ENCODE data around the gene PTPRM. TPM values are rescaled to one million over a fixed set of nuclear protein-coding genes. Genes with fewer than 3 reads are reported as not detected.

Gene PTPRM
- total RNA-seq, 1 donor from 2014 or later: 257 TPM

- no peaks in the 10 kb centered on the region for H3K27me3 ChIP-seq
- no peak for DNase-seq (ENCODE audit: low spot score in 2 of 2)
- no peak overlapping the region for H3K4me3 ChIP-seq
- intact Hi-C loops (cut with DNase I): no loop called here
- H3K27ac ChIP-seq: no peak overlapping the region
- no peaks in the 10 kb centered on the region for H3K9me3 ChIP-seq
- peaks cover 0 to 2% of the 10 kb centered on the region in 2 donors for H3K4me1 ChIP-seq
- no peak for TF ChIP-seq CTCF (IDR thresholded peaks at IDR 0.05)
- H3K36me3 ChIP-seq: no peaks in the 10 kb centered on the region
Measured at GRCh38 chr18:8046441-8046840, 479.3 kb downstream of the PTPRM start.

GRCh38 chr18:8049147-8049546 lies 482.0 kb downstream of the PTPRM start:
- no peaks in the 10 kb centered on the region for H3K27me3 ChIP-seq
- intact Hi-C loops (cut with DNase I): no loop called here

GRCh38 chr18:8050616-8051329 lies 483.7 kb downstream of the PTPRM start:
- Histone ChIP-seq H3K4me3 (no peak overlapping the region), H3K4me1 (peaks cover 0 to 10% of the 10 kb centered on the region in 2 donors), H3K27ac (no peak overlapping the region), H3K36me3 (no peaks in the 10 kb centered on the region), H3K27me3 (no peaks in the 10 kb centered on the region), H3K9me3 (no peaks in the 10 kb centered on the region)
- intact Hi-C loops (cut with DNase I): no loop called here
- TF ChIP-seq CTCF (IDR thresholded peaks at IDR 0.05): no peak
- DNase-seq (ENCODE audit: low spot score in 2 of 2): no peak

More at GRCh38 chr18:8049147-8049546, 482.0 kb downstream of the PTPRM start:
- Histone ChIP-seq H3K36me3 (no peaks in the 10 kb centered on the region), H3K4me3 (no peak overlapping the region), H3K27ac (no peak overlapping the region), H3K9me3 (no peaks in the 10 kb centered on the region), H3K4me1 (peaks cover 0 to 10% of the 10 kb centered on the region in 2 donors)
- DNase-seq (ENCODE audit: low spot score in 2 of 2): no peak
- TF ChIP-seq CTCF (IDR thresholded peaks at IDR 0.05): no peak

GRCh38 chr18:8051453-8051852 lies 484.3 kb downstream of the PTPRM start:
- DNase-seq (ENCODE audit: low spot score in 2 of 2): no peak
- Histone ChIP-seq H3K4me1 (peaks cover 0 to 10% of the 10 kb centered on the region in 2 donors), H3K9me3 (no peaks in the 10 kb centered on the region), H3K36me3 (no peaks in the 10 kb centered on the region), H3K27me3 (no peaks in the 10 kb centered on the region), H3K4me3 (no peak overlapping the region), H3K27ac (no peak overlapping the region)
- no peak for TF ChIP-seq CTCF (IDR thresholded peaks at IDR 0.05)
- intact Hi-C loops (cut with DNase I): no loop called here

- no peak overlapping the region for H3K4me3 ChIP-seq
- H3K27ac ChIP-seq: no peak overlapping the region
- H3K27me3 ChIP-seq: no peaks in the 10 kb centered on the region
- TF ChIP-seq CTCF (IDR thresholded peaks at IDR 0.05): no peak
- no peak for DNase-seq (ENCODE audit: low spot score in 2 of 2)
- H3K36me3 ChIP-seq: no peaks in the 10 kb centered on the region
- no peaks in the 10 kb centered on the region for H3K9me3 ChIP-seq
- intact Hi-C loops (cut with DNase I): no loop called here
- H3K4me1 ChIP-seq: peaks cover 0 to 10% of the 10 kb centered on the region in 2 donors
Measured at GRCh38 chr18:8052237-8052701, 485.2 kb downstream of the PTPRM start.

All from ascending aorta (tissue), 2 donors.